OCI-LY1 (cell line): ENCODE measurements around the gene TMED6.

Source experiments
- H2AFZ ChIP-seq: fragments of 200-600 bp; sonication (generic), shearing (Covaris generic); 2 replicates; pipeline ENCODE4 v1.6.0; 2014; ENCODE audit warnings: antibody characterized with exemption, mild to moderate bottlenecking, low read length
- H3F3A ChIP-seq: fragments of 200-600 bp; sonication (generic), shearing (Covaris generic); 2 replicates; pipeline ENCODE4 v1.6.0; 2014; ENCODE audit warnings: mild to moderate bottlenecking, antibody characterized with exemption, low read length, moderate library complexity; ENCODE audit not compliant: insufficient read depth
- H3K27ac ChIP-seq: fragments of 200-600 bp; sonication (generic); 2 replicates; pipeline ENCODE4 v1.5.1; 2014; ENCODE audit warnings: low read length, mixed run types, mild to moderate bottlenecking, low read depth; ENCODE audit not compliant: poor library complexity, severe bottlenecking
- H3K27me3 ChIP-seq: fragments of 200-600 bp; sonication (generic); 2 replicates; pipeline ENCODE4 v1.6.0; 2014; ENCODE audit warnings: antibody characterized with exemption, mild to moderate bottlenecking, low read length, moderate library complexity; ENCODE audit not compliant: insufficient read depth
- H3K36me3 ChIP-seq: fragments of 200-600 bp; sonication (generic); 2 replicates; pipeline ENCODE4 v1.6.1; 2014; ENCODE audit warnings: mild to moderate bottlenecking, antibody characterized with exemption, low read length, moderate library complexity, mixed read lengths; ENCODE audit not compliant: insufficient read depth
- H3K4me1 ChIP-seq: fragments of 200-600 bp; sonication (generic); 2 replicates; pipeline ENCODE4 v1.5.1; 2014; ENCODE audit warnings: mild to moderate bottlenecking, low read length, moderate library complexity; ENCODE audit not compliant: insufficient read depth, severe bottlenecking
- H3K4me2 ChIP-seq: fragments of 200-600 bp; sonication (generic), shearing (Covaris generic); 2 replicates; pipeline ENCODE4 v1.6.1; 2014; ENCODE audit warnings: low read length
- H3K4me3 ChIP-seq: fragments of 200-600 bp; sonication (generic); 2 replicates; pipeline ENCODE4 v1.5.1; 2014; ENCODE audit warnings: low read length, low read depth, mild to moderate bottlenecking, mixed read lengths; ENCODE audit not compliant: poor library complexity, severe bottlenecking
- H3K79me2 ChIP-seq: fragments of 200-600 bp; shearing (Covaris generic); 2 replicates; pipeline ENCODE4 v1.6.1; 2016; ENCODE audit warnings: mixed run types, low read length, mixed read lengths; ENCODE audit not compliant: insufficient read depth
- H3K9ac ChIP-seq: fragments of 200-600 bp; sonication (generic), shearing (Covaris generic); 2 replicates; pipeline ENCODE4 v1.6.1; 2014; ENCODE audit warnings: mild to moderate bottlenecking, low read length, mixed read lengths
- H3K9me2 ChIP-seq: fragments of 200-600 bp; sonication (generic), shearing (Covaris generic); 2 replicates; pipeline ENCODE4 v1.6.1; 2014; ENCODE audit warnings: low read depth, mild to moderate bottlenecking, low read length, mixed read lengths
- H3K9me3 ChIP-seq: fragments of 200-600 bp; shearing (Covaris generic); 2 replicates; pipeline ENCODE4 v1.6.1; 2014; ENCODE audit warnings: low read length, mixed read lengths
- H4K20me1 ChIP-seq: fragments of 200-600 bp; sonication (generic), shearing (Covaris generic); 2 replicates; pipeline ENCODE4 v1.6.0; 2016; ENCODE audit warnings: mild to moderate bottlenecking, low read length; ENCODE audit not compliant: insufficient read depth
- EZH2 ChIP-seq: fragments of 200-600 bp; sonication (generic), shearing (Covaris generic); IDR thresholded peaks from 2 replicates; pipeline ENCODE4 v1.8.0; 2017; ENCODE audit warnings: borderline replicate concordance, mixed run types, mild to moderate bottlenecking, antibody characterized with exemption, low read length, moderate library complexity, mixed read lengths
- TF ChIP-seq, protein P1 (sequence below): fragments of 200-600 bp; sonication (generic), shearing (Covaris generic); IDR thresholded peaks from 2 replicates; pipeline ENCODE4 v1.5.1; 2017; ENCODE audit warnings: mild to moderate bottlenecking, antibody characterized with exemption, low read length, moderate library complexity, mixed read lengths

TMED6 gene

DNA sequence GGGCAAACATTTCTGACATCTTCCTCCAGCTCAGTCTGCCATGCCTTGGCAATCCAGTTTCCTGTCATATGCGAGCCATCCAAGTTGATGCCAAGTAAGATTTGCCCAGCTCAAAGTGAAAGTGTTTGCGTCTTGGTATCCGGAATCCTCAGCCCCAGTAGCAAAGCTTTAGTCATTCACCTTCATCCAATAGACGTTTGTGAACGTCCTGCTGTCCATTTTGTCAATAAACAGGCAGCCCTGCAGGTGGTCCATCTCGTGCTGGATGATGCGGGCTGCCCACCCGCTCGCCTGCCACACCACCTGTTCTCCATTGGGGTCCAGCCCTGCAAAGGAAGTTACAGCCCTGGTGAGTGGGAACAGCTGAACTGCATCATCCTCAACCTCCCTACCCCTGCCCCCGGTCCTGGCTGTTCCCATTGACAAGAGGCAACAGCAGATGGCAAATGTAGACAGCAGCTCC, 22.7 kb downstream of the TMED6 start:
- Histone ChIP-seq H3K27ac (peak overlapping the region; percentile 28), H2AFZ (no peak overlapping the region), H3F3A (no peaks in the 10 kb centered on the region), H3K27me3 (no peaks in the 10 kb centered on the region), H3K9me3 (no peaks in the 10 kb centered on the region), H3K79me2 (peaks cover 45% of the 10 kb centered on the region), H3K4me2 (peak overlapping the region; percentile 82), H3K9ac (peak overlapping the region; percentile 76), H3K4me3 (peak overlapping the region; percentile 84), H4K20me1 (no peaks in the 10 kb centered on the region), H3K9me2 (no peaks in the 10 kb centered on the region), H3K36me3 (peaks cover 59% of the 10 kb centered on the region), H3K4me1 (peaks cover 44% of the 10 kb centered on the region)
- TF ChIP-seq, protein P1, sequence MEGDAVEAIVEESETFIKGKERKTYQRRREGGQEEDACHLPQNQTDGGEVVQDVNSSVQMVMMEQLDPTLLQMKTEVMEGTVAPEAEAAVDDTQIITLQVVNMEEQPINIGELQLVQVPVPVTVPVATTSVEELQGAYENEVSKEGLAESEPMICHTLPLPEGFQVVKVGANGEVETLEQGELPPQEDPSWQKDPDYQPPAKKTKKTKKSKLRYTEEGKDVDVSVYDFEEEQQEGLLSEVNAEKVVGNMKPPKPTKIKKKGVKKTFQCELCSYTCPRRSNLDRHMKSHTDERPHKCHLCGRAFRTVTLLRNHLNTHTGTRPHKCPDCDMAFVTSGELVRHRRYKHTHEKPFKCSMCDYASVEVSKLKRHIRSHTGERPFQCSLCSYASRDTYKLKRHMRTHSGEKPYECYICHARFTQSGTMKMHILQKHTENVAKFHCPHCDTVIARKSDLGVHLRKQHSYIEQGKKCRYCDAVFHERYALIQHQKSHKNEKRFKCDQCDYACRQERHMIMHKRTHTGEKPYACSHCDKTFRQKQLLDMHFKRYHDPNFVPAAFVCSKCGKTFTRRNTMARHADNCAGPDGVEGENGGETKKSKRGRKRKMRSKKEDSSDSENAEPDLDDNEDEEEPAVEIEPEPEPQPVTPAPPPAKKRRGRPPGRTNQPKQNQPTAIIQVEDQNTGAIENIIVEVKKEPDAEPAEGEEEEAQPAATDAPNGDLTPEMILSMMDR = no peak
- no peak for TF ChIP-seq EZH2

DNA sequence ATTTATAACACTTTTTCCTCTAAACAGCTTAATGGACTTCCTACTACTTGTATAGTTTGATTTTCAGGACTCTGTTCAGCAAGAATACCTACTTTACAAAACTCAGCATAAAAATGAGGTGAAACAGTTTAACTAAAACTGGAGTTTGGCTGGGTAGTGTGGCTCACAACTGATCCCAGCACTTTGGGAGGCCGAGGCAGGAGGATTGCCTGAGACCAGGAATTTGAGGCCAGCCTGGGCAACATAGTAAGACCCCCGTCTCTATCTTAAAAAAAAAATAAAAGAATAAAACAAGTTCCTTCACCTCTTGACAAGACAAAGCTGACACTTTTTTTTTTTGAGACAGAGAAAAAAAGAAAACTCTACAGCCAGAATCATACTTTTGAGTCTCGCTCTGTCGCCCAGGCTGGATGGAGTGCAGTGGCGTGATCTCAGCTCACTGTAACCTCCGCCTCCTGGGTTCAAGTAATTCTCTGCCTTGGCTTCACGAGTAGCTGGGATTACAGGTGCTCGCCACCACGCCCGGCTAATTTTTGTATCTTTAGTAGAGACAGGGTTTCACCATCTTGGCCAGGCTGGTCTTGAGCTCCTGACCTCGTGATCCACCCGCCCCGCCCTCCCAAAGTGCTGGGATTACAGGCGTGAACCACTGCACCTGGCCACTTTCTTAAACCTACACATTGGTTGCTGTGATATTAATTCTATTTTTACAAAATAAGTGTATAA, 23.8 kb downstream of the TMED6 start:
- H3K9me3 ChIP-seq = no peaks in the 10 kb centered on the region
- no peak for TF ChIP-seq EZH2
- TF ChIP-seq, protein P1 = no peak
- peaks cover 63% of the 10 kb centered on the region for H3K36me3 ChIP-seq
- H3K27ac ChIP-seq = peak overlapping the region; percentile 34
- no peak overlapping the region for H2AFZ ChIP-seq
- no peaks in the 10 kb centered on the region for H3F3A ChIP-seq
- peak overlapping the region; percentile 84 for H3K4me3 ChIP-seq
- H3K4me1 ChIP-seq = peaks cover 44% of the 10 kb centered on the region
- H4K20me1 ChIP-seq = no peaks in the 10 kb centered on the region
- H3K9ac ChIP-seq = peak overlapping the region; percentile 76
- H3K79me2 ChIP-seq = peaks cover 45% of the 10 kb centered on the region
- H3K9me2 ChIP-seq = no peaks in the 10 kb centered on the region
- no peaks in the 10 kb centered on the region for H3K27me3 ChIP-seq
- H3K4me2 ChIP-seq = peak overlapping the region; percentile 82

DNA sequence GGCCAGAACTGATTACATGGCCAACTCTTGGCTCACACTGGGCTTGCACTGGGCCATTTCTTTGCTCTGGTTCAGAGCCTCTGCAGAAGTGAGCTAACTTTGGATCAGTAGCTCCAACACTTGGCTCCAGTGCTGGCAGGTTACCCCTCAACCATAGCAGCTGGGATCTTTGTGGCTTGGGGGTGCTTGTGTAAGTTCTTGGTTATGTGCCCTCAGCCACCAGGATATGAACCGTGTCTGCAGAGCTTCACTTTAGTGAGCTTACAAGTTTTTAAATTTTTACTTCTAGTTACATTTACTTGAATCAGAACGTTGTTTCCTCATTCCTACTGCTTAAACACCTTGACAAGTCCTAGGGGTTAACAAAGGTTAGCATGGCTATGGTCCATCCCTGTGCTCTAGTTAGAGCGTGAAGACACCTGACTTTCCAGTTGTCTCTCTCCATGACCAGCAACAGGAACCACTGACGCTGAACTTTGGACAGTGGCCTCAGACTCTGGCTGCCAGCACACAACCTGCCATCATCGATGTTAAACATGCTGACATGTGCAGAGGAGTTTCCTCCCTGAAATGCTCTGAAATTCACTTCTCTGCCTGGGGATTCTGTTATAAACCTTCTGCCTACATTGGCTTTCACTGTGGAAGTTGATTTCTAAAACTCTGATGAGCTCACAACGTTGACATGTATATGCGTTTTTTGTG, 25.3 kb downstream of the TMED6 start:
- Histone ChIP-seq H3F3A (no peaks in the 10 kb centered on the region), H3K4me1 (peaks cover 44% of the 10 kb centered on the region), H3K4me2 (peak overlapping the region; percentile 82), H4K20me1 (no peaks in the 10 kb centered on the region), H3K9me2 (no peaks in the 10 kb centered on the region), H3K79me2 (peaks cover 45% of the 10 kb centered on the region), H3K27me3 (no peaks in the 10 kb centered on the region), H2AFZ (no peak overlapping the region), H3K36me3 (peaks cover 72% of the 10 kb centered on the region), H3K4me3 (peak overlapping the region; percentile 84), H3K9me3 (no peaks in the 10 kb centered on the region), H3K9ac (peak overlapping the region; percentile 17; the same call in 1 of the 2 replicates), H3K27ac (peak overlapping the region; percentile 31)
- TF ChIP-seq, protein P1 = no peak
- no peak for TF ChIP-seq EZH2
